SU-DHL-6 (cell line): Measurements from ENCODE around the gene MICAL1.
A peak's percentile ranks its signal among the peaks of the same experiment; 100 is the strongest.

Experiments
- H2AFZ ChIP-seq: fragments of 200-600 bp; sonication (generic); 2 replicates; pipeline ENCODE4 v1.6.1; 2014; ENCODE audit warnings: low read depth, mild to moderate bottlenecking, moderate library complexity, mixed read lengths, antibody characterized with exemption, low read length; ENCODE audit not compliant: severe bottlenecking
- H3F3A ChIP-seq: fragments of 200-600 bp; shearing (Covaris generic); 2 replicates; pipeline ENCODE4 v1.6.0; 2016; ENCODE audit warnings: antibody characterized with exemption, mild to moderate bottlenecking; ENCODE audit not compliant: insufficient read depth
- H3K27ac ChIP-seq: fragments of 200-600 bp; sonication (generic); 2 replicates; pipeline ENCODE4 v1.5.1; 2016; ENCODE audit warnings: low read depth, mild to moderate bottlenecking, low read length, moderate library complexity, mixed read lengths
- H3K27me3 ChIP-seq: fragments of 200-600 bp; sonication (generic), shearing (Covaris generic); 2 replicates; pipeline ENCODE4 v1.6.0; 2014; ENCODE audit warnings: mild to moderate bottlenecking, low read length
- H3K36me3 ChIP-seq: fragments of 200-600 bp; sonication (generic); 2 replicates; pipeline ENCODE4 v1.6.1; 2014; ENCODE audit warnings: mild to moderate bottlenecking, low read length, mixed read lengths
- H3K4me2 ChIP-seq: fragments of 300-600, 200-600 bp; shearing (Covaris generic), sonication (generic); 2 replicates; pipeline ENCODE4 v1.6.0; 2014; ENCODE audit warnings: low read length, low read depth, mild to moderate bottlenecking; ENCODE audit not compliant: poor library complexity, severe bottlenecking
- H3K4me3 ChIP-seq: fragments of 200-600 bp; sonication (generic); 2 replicates; pipeline ENCODE4 v1.5.1; 2014; ENCODE audit warnings: antibody characterized with exemption, low read length, mild to moderate bottlenecking, mixed read lengths; ENCODE audit not compliant: insufficient read depth, poor library complexity, severe bottlenecking
- H3K79me2 ChIP-seq: fragments of 200-600 bp; sonication (generic); 2 replicates; pipeline ENCODE4 v1.6.1; 2014; ENCODE audit warnings: mild to moderate bottlenecking, low read length, moderate library complexity; ENCODE audit not compliant: insufficient read depth
- H3K9ac ChIP-seq: fragments of 200-600 bp; sonication (generic); 2 replicates; pipeline ENCODE4 v1.7.0; 2014; ENCODE audit warnings: mild to moderate bottlenecking, low read length
- H3K9me2 ChIP-seq: fragments of 200-600 bp; sonication (generic); replicated peaks from 2 replicates; pipeline ENCODE4 v1.6.1; 2014; ENCODE audit warnings: low read length; ENCODE audit not compliant: insufficient read depth
- H3K9me3 ChIP-seq: fragments of 200-600 bp; sonication (generic); 2 replicates; pipeline ENCODE4 v1.6.1; 2014; ENCODE audit warnings: low read length, mixed read lengths; ENCODE audit not compliant: insufficient read depth
- H4K20me1 ChIP-seq: fragments of 200-600 bp; sonication (generic); 2 replicates; pipeline ENCODE4 v1.6.1; 2014; ENCODE audit warnings: low read depth, mild to moderate bottlenecking, antibody characterized with exemption, low read length, moderate library complexity, mixed read lengths
- CTCF ChIP-seq: fragments of 200-600 bp; sonication (generic); IDR thresholded peaks from one replicate; pipeline ENCODE4 v1.5.1; 2017; ENCODE audit warnings: antibody characterized with exemption, mild to moderate bottlenecking, low read length, moderate library complexity; ENCODE audit not compliant: insufficient read depth, poor library complexity, severe bottlenecking
- EZH2phosphoT487 ChIP-seq: fragments of 200-600 bp; sonication (generic), shearing (Covaris generic); conservative IDR thresholded peaks from 2 replicates; pipeline ENCODE4 v1.6.1; 2018; ENCODE audit warnings: mild to moderate bottlenecking, antibody characterized with exemption, low read length, moderate library complexity, mixed read lengths

The MICAL1 gene

DNA sequence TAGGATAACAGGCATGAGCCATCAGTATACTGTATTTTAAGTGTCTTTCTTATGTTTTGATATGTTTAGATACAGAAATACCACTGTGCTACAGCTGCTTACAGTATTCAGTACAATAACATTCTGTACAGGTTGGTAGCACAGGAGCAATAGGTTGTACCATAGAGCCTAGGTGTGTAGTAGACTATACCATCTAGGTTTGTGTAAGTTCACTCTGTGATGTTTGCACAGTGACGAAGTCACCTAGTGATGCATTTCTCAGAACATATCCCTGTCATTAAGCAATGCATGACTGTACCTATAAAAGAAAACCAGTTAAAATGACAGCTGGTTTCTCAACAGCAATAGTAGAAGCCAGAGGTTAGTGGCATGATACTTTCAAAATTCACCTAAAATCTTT lies 30.5 kb upstream of the MICAL1 start:
- no peak overlapping the region for H2AFZ ChIP-seq

GRCh38 chr6:109485266-109485935 lies 29.8 kb upstream of the MICAL1 start:
- no peaks in the 10 kb centered on the region; the same call in 1 of the 2 replicates for H4K20me1 ChIP-seq
- H3K36me3 ChIP-seq, result peaks cover 9% of the 10 kb centered on the region
- no peak overlapping the region for H2AFZ ChIP-seq
- H3K4me2 ChIP-seq, result no peak overlapping the region
- H3K9ac ChIP-seq, result no peak overlapping the region
- no peak overlapping the region for H3K27ac ChIP-seq
- H3K79me2 ChIP-seq, result peaks cover 26% of the 10 kb centered on the region
- peaks cover 6% of the 10 kb centered on the region; the same call in 1 of the 2 replicates for H3F3A ChIP-seq
- no peaks in the 10 kb centered on the region for H3K9me3 ChIP-seq
- H3K4me3 ChIP-seq, result no peak overlapping the region
- H3K27me3 ChIP-seq, result no peaks in the 10 kb centered on the region
- no peaks in the 10 kb centered on the region for H3K9me2 ChIP-seq
- TF ChIP-seq CTCF (no peak), EZH2phosphoT487 (no peak)

More for the DNA sequence above, 30.5 kb upstream of the MICAL1 start:
- Histone ChIP-seq H3K27ac (no peak overlapping the region), H3K9me3 (no peaks in the 10 kb centered on the region), H3K9me2 (no peaks in the 10 kb centered on the region), H4K20me1 (no peaks in the 10 kb centered on the region; the same call in 1 of the 2 replicates), H3K4me2 (no peak overlapping the region), H3K4me3 (no peak overlapping the region), H3K9ac (no peak overlapping the region), H3K79me2 (peaks cover 19% of the 10 kb centered on the region), H3K36me3 (peaks cover 3% of the 10 kb centered on the region; the same call in 1 of the 2 replicates), H3K27me3 (no peaks in the 10 kb centered on the region), H3F3A (peaks cover 6% of the 10 kb centered on the region; the same call in 1 of the 2 replicates)
- no peak for TF ChIP-seq CTCF
- TF ChIP-seq EZH2phosphoT487, result no peak

DNA sequence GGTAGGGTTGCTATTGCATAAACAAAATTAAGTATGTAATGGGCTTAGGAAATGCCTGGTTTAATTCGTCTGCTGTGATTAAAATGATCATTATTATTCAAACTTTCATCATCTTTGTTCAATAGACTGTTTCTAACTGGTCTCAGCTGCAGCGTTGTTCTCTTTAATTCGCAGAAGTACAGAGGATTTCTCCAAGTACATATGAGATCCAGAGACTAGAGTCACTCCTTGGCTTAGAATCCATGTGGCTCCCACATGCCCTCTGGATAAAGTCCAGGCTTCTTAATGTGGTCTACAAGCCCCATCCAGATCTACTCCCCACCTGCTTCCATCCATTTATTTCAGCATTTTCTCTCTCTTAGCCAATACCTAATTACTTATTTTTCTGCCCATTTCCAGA lies 28.6 kb upstream of the MICAL1 start:
- Histone ChIP-seq H3K27ac (no peak overlapping the region), H4K20me1 (peaks cover 2% of the 10 kb centered on the region; the same call in 1 of the 2 replicates), H3K9me2 (no peaks in the 10 kb centered on the region), H3F3A (peaks cover 6% of the 10 kb centered on the region; the same call in 1 of the 2 replicates), H3K36me3 (peaks cover 15% of the 10 kb centered on the region), H3K27me3 (no peaks in the 10 kb centered on the region), H3K9ac (peak overlapping the region; percentile 60; the same call in 1 of the 2 replicates), H3K4me3 (no peak overlapping the region), H2AFZ (peak overlapping the region; percentile 96), H3K9me3 (no peaks in the 10 kb centered on the region), H3K79me2 (peaks cover 38% of the 10 kb centered on the region), H3K4me2 (peak overlapping the region; percentile 81)
- TF ChIP-seq CTCF, result no peak
- TF ChIP-seq EZH2phosphoT487, result no peak
